Cortex of kidney (tissue), 1 donor: ENCODE measurements around the gene PRKAR1A.
"Not testable (repeated sequence)": the region's sequence is repeated elsewhere in the genome, so short reads cannot be mapped to it uniquely, and the experiment has no call there.

Source experiments
- DNase-seq: peaks from one replicate; lab custom pipeline; 2025; lab: John Stamatoyannopoulos, UW

The PRKAR1A gene

GRCh38 chr17:68512247-68512959 is at the start of gene PRKAR1A:
PRKAR1A (plus strand) TSS chr17:68512430; CDS start chr17:68515400, 2,970 bp downstream.
- DNase-seq = peak; percentile 45

- no peak for DNase-seq
Observed at GRCh38 chr17:68463211-68464019, 48.8 kb upstream of the PRKAR1A start.

GRCh38 chr17:68468334-68468733 is 43.9 kb upstream of the PRKAR1A start:
- no peak for DNase-seq

- DNase-seq = no peak
Observed at GRCh38 chr17:68468788-68469187, 43.4 kb upstream of the PRKAR1A start.

- DNase-seq = no peak
Observed at GRCh38 chr17:68470961-68471360, 41.3 kb upstream of the PRKAR1A start.

GRCh38 chr17:68480885-68481284 is 31.3 kb upstream of the PRKAR1A start:
- no peak for DNase-seq

GRCh38 chr17:68482576-68483041 is 29.6 kb upstream of the PRKAR1A start:
- DNase-seq = no peak

GRCh38 chr17:68484458-68484857 is 27.8 kb upstream of the PRKAR1A start:
- DNase-seq = no peak

- no peak for DNase-seq
Observed at GRCh38 chr17:68489919-68490318, 22.3 kb upstream of the PRKAR1A start.

GRCh38 chr17:68491381-68492231 is 20.6 kb upstream of the PRKAR1A start:
- DNase-seq = no peak

- not testable (repeated sequence) for DNase-seq
Observed at GRCh38 chr17:68492394-68493054, 19.7 kb upstream of the PRKAR1A start.

GRCh38 chr17:68495081-68495480 is 17.1 kb upstream of the PRKAR1A start:
- no peak for DNase-seq

- no peak for DNase-seq
Observed at GRCh38 chr17:68497885-68498319, 14.3 kb upstream of the PRKAR1A start.

- no peak for DNase-seq
Observed at GRCh38 chr17:68498479-68499326, 13.5 kb upstream of the PRKAR1A start.

GRCh38 chr17:68499587-68499986 is 12.6 kb upstream of the PRKAR1A start:
- DNase-seq = no peak

GRCh38 chr17:68501074-68501473 is 11.2 kb upstream of the PRKAR1A start:
- DNase-seq = no peak

GRCh38 chr17:68505951-68506350 is 6.3 kb upstream of the PRKAR1A start:
- DNase-seq = no peak

GRCh38 chr17:68507576-68507975 is 4.7 kb upstream of the PRKAR1A start:
- no peak for DNase-seq

- DNase-seq = no peak
Observed at GRCh38 chr17:68509141-68510057, 2.8 kb upstream of the PRKAR1A start.

GRCh38 chr17:68511254-68511670 is 968 bp upstream of the PRKAR1A start:
- DNase-seq = no peak
